HG02938 (cell line): Measurements from ENCODE around the gene NACC2.

Experiments
- ATAC-seq: cut with Tn5 transposase; IDR thresholded peaks from one replicate; pipeline ENCODE4 v1.9.1; 2021; ENCODE audit warnings: mild to moderate bottlenecking, moderate library complexity; ENCODE audit not compliant: unreplicated experiment

Gene NACC2

GRCh38 chr9:136095070-136096058 is at the start of gene NACC2:
Gene NACC2 (minus strand): TSS chr9:136095289. CDS start chr9:136050521, 44,768 bp downstream.
- ATAC-seq: no peak

- ATAC-seq: no peak
Measured at GRCh38 chr9:136144450-136144849, 49.4 kb upstream of the NACC2 start.

- ATAC-seq: no peak
Measured at GRCh38 chr9:136143215-136144001, 48.3 kb upstream of the NACC2 start.

- no peak for ATAC-seq
Measured at GRCh38 chr9:136142859-136143214, 47.7 kb upstream of the NACC2 start.

GRCh38 chr9:136142414-136142796 is 47.3 kb upstream of the NACC2 start:
- no peak for ATAC-seq

GRCh38 chr9:136141682-136142413 is 46.8 kb upstream of the NACC2 start:
- no peak for ATAC-seq

GRCh38 chr9:136140966-136141365 is 45.9 kb upstream of the NACC2 start:
- no peak for ATAC-seq

GRCh38 chr9:136140046-136140445 is 45.0 kb upstream of the NACC2 start:
- ATAC-seq: no peak

- ATAC-seq: no peak
Measured at GRCh38 chr9:136138566-136138965, 43.5 kb upstream of the NACC2 start.

GRCh38 chr9:136137321-136138265 is 42.5 kb upstream of the NACC2 start:
- ATAC-seq: no peak

- no peak for ATAC-seq
Measured at GRCh38 chr9:136136127-136136925, 41.2 kb upstream of the NACC2 start.

- no peak for ATAC-seq
Measured at GRCh38 chr9:136135326-136136126, 40.4 kb upstream of the NACC2 start.

- ATAC-seq: no peak
Measured at GRCh38 chr9:136133959-136134484, 38.9 kb upstream of the NACC2 start.

GRCh38 chr9:136133191-136133958 is 38.3 kb upstream of the NACC2 start:
- no peak for ATAC-seq

GRCh38 chr9:136132512-136133050 is 37.5 kb upstream of the NACC2 start:
- no peak for ATAC-seq

GRCh38 chr9:136131629-136132511 is 36.8 kb upstream of the NACC2 start:
- no peak for ATAC-seq
